ENCODE measurements around the gene CASK.

CASK gene

DNA sequence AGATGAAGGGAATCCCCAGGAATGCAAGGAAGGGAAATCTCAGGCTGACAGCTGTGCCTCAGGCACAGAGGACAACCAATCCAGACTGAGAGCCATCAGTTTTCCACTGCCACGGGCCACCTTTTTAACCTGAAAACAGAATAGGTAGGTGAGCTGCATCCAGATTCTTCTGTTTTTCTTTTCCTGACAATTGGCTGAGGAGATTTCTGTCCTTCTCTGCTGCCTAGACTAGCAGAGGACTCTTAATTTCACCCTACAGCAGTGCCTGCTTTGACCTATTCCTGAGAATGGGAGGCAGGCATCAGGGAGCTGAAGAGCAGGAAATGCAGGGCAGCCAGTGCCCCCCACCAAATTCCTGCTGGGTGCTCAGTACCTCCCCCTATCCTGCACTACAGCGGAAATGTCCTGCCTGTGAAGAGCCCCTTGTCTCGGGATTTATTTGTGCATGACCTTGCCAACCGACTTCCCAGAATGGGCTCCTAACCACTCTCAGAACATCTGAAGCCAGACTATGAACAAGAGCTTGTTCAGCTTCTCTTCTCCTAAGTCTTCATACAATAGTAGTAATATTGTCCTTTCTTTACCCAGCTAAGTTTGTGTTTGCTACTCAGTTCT, 65.1 kb downstream of the CASK start:
- TF ChIP-seq SPI1 (IDR thresholded peaks at IDR 0.05; ENCODE audit: low read depth, low read length), result no peak
- no peak for TF ChIP-seq PAX5 (IDR thresholded peaks at IDR 0.05; ENCODE audit: insufficient read depth, low read length, severe bottlenecking)
- TF ChIP-seq POLR2A (IDR thresholded peaks at IDR 0.05; ENCODE audit: low read depth, low read length), result no peak
- TF ChIP-seq POU2F2 (IDR thresholded peaks at IDR 0.05; ENCODE audit: low read depth, low read length), result no peak
- DNase-seq (ENCODE audit: insufficient read length, low spot score) (no peak), FAIRE-seq (no peak)

DNA sequence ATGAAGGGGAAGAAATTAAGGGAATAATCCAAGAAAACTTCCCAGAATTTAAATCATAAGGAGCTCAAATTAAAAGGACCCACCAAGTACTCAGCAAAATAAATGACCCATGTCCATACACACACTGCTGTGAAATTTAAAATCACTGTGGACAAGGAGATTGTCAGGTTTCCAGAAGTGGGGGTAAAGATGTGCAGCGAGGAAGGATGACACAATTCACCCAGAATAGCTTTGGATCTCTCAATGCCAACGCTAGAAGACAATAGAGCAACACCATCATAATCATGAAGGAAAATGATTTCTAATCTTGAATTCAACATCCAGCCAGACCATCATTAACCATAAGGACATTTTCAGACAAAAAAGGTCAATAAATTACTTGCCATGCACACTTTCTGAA, 65.7 kb downstream of the CASK start:
- no peak for FAIRE-seq
- TF ChIP-seq POLR2A (IDR thresholded peaks at IDR 0.05; ENCODE audit: low read depth, low read length), result no peak
- no peak for TF ChIP-seq POLR2AphosphoS5 (IDR thresholded peaks at IDR 0.05; ENCODE audit: low read depth, low read length)
- TF ChIP-seq TAF1 (IDR thresholded peaks at IDR 0.05; ENCODE audit: low read depth, low read length), result no peak
- no peak for TF ChIP-seq POU2F2 (IDR thresholded peaks at IDR 0.05; ENCODE audit: low read depth, low read length)
- TF ChIP-seq SPI1 (IDR thresholded peaks at IDR 0.05; ENCODE audit: low read depth, low read length), result no peak
- TF ChIP-seq PAX5 (IDR thresholded peaks at IDR 0.05; ENCODE audit: insufficient read depth, low read length, severe bottlenecking), result no peak
- no peak for DNase-seq (ENCODE audit: insufficient read length, low spot score)

DNA sequence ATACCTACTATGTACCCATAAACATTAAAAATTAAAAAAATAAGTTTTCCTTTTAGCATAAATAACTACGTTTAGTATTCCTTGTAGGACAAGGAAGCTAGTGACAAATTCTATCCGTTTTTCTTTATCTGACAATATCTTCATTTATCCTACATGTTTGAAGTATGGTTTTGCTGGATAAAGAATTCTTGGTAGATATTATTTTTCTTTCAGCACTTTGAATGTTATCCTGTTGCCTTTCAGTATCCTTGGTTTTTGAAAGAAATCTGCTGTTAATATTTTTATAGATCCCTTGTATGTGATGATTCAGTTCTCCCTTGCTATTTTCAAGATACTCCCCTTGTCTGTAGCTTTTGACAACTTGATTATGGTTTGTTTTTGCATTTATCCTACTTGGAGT, 76.6 kb downstream of the CASK start:
- FAIRE-seq (no peak), DNase-seq (ENCODE audit: insufficient read length, low spot score) (no peak)
- TF ChIP-seq TAF1 (IDR thresholded peaks at IDR 0.05; ENCODE audit: low read depth, low read length) (no peak), SPI1 (IDR thresholded peaks at IDR 0.05; ENCODE audit: low read depth, low read length) (no peak), POLR2AphosphoS5 (IDR thresholded peaks at IDR 0.05; ENCODE audit: low read depth, low read length) (no peak), POLR2A (IDR thresholded peaks at IDR 0.05; ENCODE audit: low read depth, low read length) (no peak), PAX5 (IDR thresholded peaks at IDR 0.05; ENCODE audit: insufficient read depth, low read length, severe bottlenecking) (no peak), POU2F2 (IDR thresholded peaks at IDR 0.05; ENCODE audit: low read depth, low read length) (no peak)

DNA sequence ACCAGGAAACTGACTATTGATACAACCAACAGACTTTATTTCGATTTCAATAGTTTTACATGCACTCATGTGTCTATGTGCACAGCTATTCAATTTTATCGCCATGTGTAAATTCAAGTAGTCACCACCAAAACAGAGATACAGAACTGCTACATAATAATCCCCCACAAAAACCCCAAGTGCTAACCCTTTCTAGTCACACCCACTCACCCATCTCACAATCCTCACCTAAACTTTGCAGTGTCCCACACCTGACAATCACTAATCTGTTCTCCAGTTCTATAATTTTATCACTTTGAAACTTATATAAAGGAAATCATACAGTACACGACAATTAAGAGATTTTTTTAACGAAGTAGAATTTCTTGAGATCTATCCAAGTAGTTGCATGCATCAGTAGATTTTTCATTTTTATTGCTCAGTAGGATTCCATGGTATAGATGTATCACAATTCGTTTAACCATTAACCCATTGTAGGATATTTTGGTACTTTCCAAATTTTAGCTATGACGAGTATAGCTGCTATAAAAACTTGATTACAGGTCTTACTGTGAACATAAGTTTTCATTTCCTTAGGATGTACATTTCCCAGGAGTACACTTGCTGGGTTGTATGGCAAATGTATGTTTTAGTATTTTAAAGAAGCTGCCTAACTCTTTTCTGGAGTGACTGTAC, 85.9 kb downstream of the CASK start:
- DNase-seq (ENCODE audit: insufficient read length, low spot score) (no peak), FAIRE-seq (no peak)
- no peak for TF ChIP-seq POLR2AphosphoS5 (IDR thresholded peaks at IDR 0.05; ENCODE audit: low read depth, low read length)

DNA sequence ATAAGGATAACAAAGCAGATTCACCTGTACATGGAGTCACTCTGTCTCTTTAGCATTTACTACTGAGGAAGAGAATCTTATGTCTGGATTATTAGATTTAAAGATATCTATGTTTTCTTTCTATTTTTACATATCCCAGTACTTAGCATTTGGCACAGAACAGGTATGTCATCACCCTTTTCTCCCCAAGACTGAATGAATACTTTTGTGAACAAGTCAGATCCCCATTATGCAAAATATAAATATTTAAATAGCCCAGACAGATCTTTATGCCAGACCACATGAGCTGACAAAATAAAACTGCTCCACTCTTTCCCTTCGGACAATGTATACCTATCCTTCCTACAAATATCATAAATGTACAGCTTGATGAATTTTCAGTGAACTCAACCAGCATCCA, 94.5 kb downstream of the CASK start:
- no peak for FAIRE-seq
- TF ChIP-seq TAF1 (IDR thresholded peaks at IDR 0.05; ENCODE audit: low read depth, low read length), result no peak
- TF ChIP-seq SPI1 (IDR thresholded peaks at IDR 0.05; ENCODE audit: low read depth, low read length), result no peak
- TF ChIP-seq PAX5 (IDR thresholded peaks at IDR 0.05; ENCODE audit: insufficient read depth, low read length, severe bottlenecking), result no peak
- no peak for TF ChIP-seq POU2F2 (IDR thresholded peaks at IDR 0.05; ENCODE audit: low read depth, low read length)
- no peak for TF ChIP-seq POLR2AphosphoS5 (IDR thresholded peaks at IDR 0.05; ENCODE audit: low read depth, low read length)
- TF ChIP-seq POLR2A (IDR thresholded peaks at IDR 0.05; ENCODE audit: low read depth, low read length), result no peak
- DNase-seq (ENCODE audit: insufficient read length, low spot score), result no peak

DNA sequence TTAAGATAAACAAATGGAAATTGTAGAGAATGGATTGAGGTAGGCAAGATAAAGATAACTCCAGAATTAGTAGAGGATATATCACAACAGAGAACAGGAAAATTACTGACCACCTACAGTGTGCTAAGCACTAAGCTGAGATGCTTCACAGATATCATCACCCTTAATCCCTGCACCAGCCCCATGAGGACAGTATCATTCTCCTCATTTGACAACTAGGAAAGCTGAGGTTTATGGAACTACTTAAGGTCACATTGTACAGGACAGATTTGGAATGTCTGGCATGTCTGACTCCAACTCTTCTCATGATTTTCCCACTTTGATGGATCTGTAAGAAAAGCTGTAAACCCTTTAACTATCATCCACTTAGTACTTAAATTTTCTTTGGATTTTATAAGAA, 95.5 kb downstream of the CASK start:
- DNase-seq (ENCODE audit: insufficient read length, low spot score), result no peak
- no peak for FAIRE-seq
- TF ChIP-seq TAF1 (IDR thresholded peaks at IDR 0.05; ENCODE audit: low read depth, low read length) (no peak), SPI1 (IDR thresholded peaks at IDR 0.05; ENCODE audit: low read depth, low read length) (no peak), POLR2AphosphoS5 (IDR thresholded peaks at IDR 0.05; ENCODE audit: low read depth, low read length) (no peak), PAX5 (IDR thresholded peaks at IDR 0.05; ENCODE audit: insufficient read depth, low read length, severe bottlenecking) (no peak), POU2F2 (IDR thresholded peaks at IDR 0.05; ENCODE audit: low read depth, low read length) (no peak), POLR2A (IDR thresholded peaks at IDR 0.05; ENCODE audit: low read depth, low read length) (no peak)

DNA sequence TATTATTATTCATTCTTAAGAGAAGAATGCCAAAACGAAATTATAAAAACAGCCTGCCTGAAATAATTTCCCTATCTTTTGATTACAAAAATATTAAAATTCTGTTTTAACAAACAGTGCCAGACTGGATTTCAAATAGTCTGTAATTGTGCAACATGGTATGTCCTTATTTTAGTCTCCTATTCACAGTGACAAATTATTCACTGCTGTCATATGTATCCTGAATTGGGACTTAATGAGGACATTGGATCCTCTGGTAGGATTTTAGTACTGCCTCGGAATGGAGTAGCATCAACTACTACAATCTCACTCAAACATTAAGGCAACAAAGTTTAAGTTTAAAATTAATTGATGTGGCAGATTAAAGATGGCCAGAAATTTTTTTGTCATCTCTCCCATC, 97.6 kb downstream of the CASK start:
- no peak for DNase-seq (ENCODE audit: insufficient read length, low spot score)
- FAIRE-seq, result no peak
- TF ChIP-seq PAX5 (IDR thresholded peaks at IDR 0.05; ENCODE audit: insufficient read depth, low read length, severe bottlenecking) (no peak), POLR2AphosphoS5 (IDR thresholded peaks at IDR 0.05; ENCODE audit: low read depth, low read length) (no peak), POU2F2 (IDR thresholded peaks at IDR 0.05; ENCODE audit: low read depth, low read length) (no peak), TAF1 (IDR thresholded peaks at IDR 0.05; ENCODE audit: low read depth, low read length) (no peak), SPI1 (IDR thresholded peaks at IDR 0.05; ENCODE audit: low read depth, low read length) (no peak), POLR2A (IDR thresholded peaks at IDR 0.05; ENCODE audit: low read depth, low read length) (no peak)

DNA sequence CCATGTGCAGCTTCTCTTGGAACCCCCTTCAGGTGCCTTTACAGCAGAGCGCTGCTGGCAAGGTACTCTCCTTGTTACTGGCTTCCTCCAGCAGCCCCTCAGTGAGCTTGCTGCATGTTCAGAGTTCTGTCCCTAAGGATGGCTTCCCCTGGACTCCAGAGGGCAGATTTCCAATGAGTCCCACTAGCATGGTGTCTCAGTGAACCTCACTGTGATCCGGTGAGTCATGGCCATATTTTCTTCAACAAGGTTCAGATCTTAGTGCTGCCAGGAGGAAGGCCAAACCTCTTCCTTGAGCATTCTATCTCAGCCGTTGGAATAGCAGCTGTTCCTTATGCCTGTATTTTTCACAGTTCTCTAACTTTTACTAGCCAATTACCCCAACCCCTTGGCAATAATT, 98.8 kb downstream of the CASK start:
- DNase-seq (ENCODE audit: insufficient read length, low spot score) (no peak), FAIRE-seq (no peak)
- no peak for TF ChIP-seq SPI1 (IDR thresholded peaks at IDR 0.05; ENCODE audit: low read depth, low read length)
- no peak for TF ChIP-seq POLR2A (IDR thresholded peaks at IDR 0.05; ENCODE audit: low read depth, low read length)
- no peak for TF ChIP-seq TAF1 (IDR thresholded peaks at IDR 0.05; ENCODE audit: low read depth, low read length)
- no peak for TF ChIP-seq POLR2AphosphoS5 (IDR thresholded peaks at IDR 0.05; ENCODE audit: low read depth, low read length)
- TF ChIP-seq POU2F2 (IDR thresholded peaks at IDR 0.05; ENCODE audit: low read depth, low read length), result no peak
- TF ChIP-seq PAX5 (IDR thresholded peaks at IDR 0.05; ENCODE audit: insufficient read depth, low read length, severe bottlenecking), result no peak

DNA sequence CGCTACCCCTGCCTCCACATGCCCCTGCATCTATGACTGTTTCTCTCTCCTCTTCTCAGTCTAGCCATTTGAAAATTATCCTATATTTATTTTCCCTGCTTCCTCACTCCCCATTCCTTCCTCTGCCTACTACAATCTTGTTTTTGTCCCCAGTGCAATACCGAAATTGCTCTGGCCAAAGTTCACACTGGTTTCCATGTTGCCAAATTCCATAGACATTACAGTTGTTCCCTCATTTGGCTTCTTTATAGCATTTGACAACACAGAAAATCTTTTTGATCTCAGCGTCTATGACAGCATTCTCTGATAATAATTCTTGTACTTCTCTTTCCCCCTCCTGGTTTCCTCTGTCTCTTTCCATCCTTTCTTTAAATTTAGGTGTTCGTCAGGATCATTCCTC, 100.0 kb downstream of the CASK start:
- DNase-seq (ENCODE audit: insufficient read length, low spot score) (no peak), FAIRE-seq (no peak)
- TF ChIP-seq PAX5 (IDR thresholded peaks at IDR 0.05; ENCODE audit: insufficient read depth, low read length, severe bottlenecking) (no peak), SPI1 (IDR thresholded peaks at IDR 0.05; ENCODE audit: low read depth, low read length) (no peak), POLR2AphosphoS5 (IDR thresholded peaks at IDR 0.05; ENCODE audit: low read depth, low read length) (no peak), TAF1 (IDR thresholded peaks at IDR 0.05; ENCODE audit: low read depth, low read length) (no peak), POU2F2 (IDR thresholded peaks at IDR 0.05; ENCODE audit: low read depth, low read length) (no peak), POLR2A (IDR thresholded peaks at IDR 0.05; ENCODE audit: low read depth, low read length) (no peak)

DNA sequence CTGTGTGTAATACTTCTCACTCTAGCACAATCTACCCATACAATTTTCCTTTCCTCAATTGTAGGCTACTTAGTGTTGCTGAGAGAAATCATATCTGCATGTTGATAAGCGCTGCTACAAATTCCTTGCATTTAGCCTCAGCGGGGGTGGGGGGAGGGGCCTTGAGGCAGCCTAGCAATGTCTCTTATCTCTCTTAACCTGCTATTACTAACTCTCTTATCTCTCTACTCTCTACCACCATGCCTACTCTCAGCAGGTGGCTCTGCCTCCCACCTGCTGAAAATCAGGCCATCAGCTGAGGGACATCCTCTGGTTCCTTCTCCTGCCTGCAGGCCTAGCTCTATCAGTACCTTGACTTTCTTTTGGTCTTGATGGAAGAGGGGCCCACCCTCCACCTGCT, 100.5 kb downstream of the CASK start:
- TF ChIP-seq POU2F2 (IDR thresholded peaks at IDR 0.05; ENCODE audit: low read depth, low read length), result no peak
- no peak for TF ChIP-seq TAF1 (IDR thresholded peaks at IDR 0.05; ENCODE audit: low read depth, low read length)
- TF ChIP-seq PAX5 (IDR thresholded peaks at IDR 0.05; ENCODE audit: insufficient read depth, low read length, severe bottlenecking), result no peak
- no peak for TF ChIP-seq POLR2AphosphoS5 (IDR thresholded peaks at IDR 0.05; ENCODE audit: low read depth, low read length)
- no peak for TF ChIP-seq POLR2A (IDR thresholded peaks at IDR 0.05; ENCODE audit: low read depth, low read length)
- no peak for TF ChIP-seq SPI1 (IDR thresholded peaks at IDR 0.05; ENCODE audit: low read depth, low read length)
- no peak for DNase-seq (ENCODE audit: insufficient read length, low spot score)
- FAIRE-seq, result no peak
